SK-N-SH (cell line): ENCODE measurements around the gene SST.
"Not testable (repeated sequence)": the region's sequence is repeated elsewhere in the genome, so short reads cannot be mapped to it uniquely, and the experiment has no call there.

ENCODE experiments used
- FOXM1 ChIP-seq: IDR thresholded peaks from 2 replicates; pipeline ENCODE4 v1.4.0; 2012; ENCODE audit warnings: low read depth, mild to moderate bottlenecking
- TAF1 ChIP-seq: IDR thresholded peaks from 2 replicates; pipeline ENCODE4 v1.6.1; 2012; ENCODE audit warnings: low read depth, mild to moderate bottlenecking, low read length, moderate library complexity, borderline replicate concordance
- TF ChIP-seq, protein P1 (sequence below): fragments of 200-600 bp; sonication (generic); IDR thresholded peaks from 2 replicates; pipeline ENCODE4 v1.6.1; 2017; ENCODE audit warnings: antibody characterized with exemption, mild to moderate bottlenecking, moderate library complexity
- TF ChIP-seq, protein P2 (sequence below): IDR thresholded peaks from 2 replicates; pipeline ENCODE4 v1.4.0; 2012; ENCODE audit warnings: low read depth, borderline replicate concordance

DNA sequence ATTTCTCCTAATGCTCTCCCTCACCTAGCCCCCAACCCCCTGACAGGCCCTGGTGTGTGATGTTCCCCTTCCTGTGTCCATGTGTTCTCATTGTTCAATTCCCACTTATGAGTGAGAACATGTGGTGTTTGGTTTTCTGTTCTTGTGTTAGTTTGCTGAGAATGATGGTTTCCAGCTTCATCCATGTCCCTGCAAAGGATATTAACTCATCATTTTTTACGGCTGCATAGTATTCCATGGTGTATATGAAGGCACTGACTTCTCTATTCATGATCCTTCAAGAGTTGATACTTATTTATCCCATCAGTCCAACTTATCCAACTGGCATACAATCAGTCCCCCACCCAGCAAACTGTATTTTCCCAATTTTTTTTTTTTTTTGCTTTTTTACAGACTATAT, 24.8 kb downstream of the SST start:
- TF ChIP-seq, protein P1, sequence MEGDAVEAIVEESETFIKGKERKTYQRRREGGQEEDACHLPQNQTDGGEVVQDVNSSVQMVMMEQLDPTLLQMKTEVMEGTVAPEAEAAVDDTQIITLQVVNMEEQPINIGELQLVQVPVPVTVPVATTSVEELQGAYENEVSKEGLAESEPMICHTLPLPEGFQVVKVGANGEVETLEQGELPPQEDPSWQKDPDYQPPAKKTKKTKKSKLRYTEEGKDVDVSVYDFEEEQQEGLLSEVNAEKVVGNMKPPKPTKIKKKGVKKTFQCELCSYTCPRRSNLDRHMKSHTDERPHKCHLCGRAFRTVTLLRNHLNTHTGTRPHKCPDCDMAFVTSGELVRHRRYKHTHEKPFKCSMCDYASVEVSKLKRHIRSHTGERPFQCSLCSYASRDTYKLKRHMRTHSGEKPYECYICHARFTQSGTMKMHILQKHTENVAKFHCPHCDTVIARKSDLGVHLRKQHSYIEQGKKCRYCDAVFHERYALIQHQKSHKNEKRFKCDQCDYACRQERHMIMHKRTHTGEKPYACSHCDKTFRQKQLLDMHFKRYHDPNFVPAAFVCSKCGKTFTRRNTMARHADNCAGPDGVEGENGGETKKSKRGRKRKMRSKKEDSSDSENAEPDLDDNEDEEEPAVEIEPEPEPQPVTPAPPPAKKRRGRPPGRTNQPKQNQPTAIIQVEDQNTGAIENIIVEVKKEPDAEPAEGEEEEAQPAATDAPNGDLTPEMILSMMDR = not testable (repeated sequence)
- not testable (repeated sequence) for TF ChIP-seq FOXM1, TAF1
- TF ChIP-seq, protein P2, sequence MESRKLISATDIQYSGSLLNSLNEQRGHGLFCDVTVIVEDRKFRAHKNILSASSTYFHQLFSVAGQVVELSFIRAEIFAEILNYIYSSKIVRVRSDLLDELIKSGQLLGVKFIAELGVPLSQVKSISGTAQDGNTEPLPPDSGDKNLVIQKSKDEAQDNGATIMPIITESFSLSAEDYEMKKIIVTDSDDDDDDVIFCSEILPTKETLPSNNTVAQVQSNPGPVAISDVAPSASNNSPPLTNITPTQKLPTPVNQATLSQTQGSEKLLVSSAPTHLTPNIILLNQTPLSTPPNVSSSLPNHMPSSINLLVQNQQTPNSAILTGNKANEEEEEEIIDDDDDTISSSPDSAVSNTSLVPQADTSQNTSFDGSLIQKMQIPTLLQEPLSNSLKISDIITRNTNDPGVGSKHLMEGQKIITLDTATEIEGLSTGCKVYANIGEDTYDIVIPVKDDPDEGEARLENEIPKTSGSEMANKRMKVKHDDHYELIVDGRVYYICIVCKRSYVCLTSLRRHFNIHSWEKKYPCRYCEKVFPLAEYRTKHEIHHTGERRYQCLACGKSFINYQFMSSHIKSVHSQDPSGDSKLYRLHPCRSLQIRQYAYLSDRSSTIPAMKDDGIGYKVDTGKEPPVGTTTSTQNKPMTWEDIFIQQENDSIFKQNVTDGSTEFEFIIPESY = not testable (repeated sequence)
